ENCODE measurements around the gene TTC39A.
A peak's percentile ranks its signal among the peaks of the same experiment; 100 is the strongest.

Gene TTC39A

DNA sequence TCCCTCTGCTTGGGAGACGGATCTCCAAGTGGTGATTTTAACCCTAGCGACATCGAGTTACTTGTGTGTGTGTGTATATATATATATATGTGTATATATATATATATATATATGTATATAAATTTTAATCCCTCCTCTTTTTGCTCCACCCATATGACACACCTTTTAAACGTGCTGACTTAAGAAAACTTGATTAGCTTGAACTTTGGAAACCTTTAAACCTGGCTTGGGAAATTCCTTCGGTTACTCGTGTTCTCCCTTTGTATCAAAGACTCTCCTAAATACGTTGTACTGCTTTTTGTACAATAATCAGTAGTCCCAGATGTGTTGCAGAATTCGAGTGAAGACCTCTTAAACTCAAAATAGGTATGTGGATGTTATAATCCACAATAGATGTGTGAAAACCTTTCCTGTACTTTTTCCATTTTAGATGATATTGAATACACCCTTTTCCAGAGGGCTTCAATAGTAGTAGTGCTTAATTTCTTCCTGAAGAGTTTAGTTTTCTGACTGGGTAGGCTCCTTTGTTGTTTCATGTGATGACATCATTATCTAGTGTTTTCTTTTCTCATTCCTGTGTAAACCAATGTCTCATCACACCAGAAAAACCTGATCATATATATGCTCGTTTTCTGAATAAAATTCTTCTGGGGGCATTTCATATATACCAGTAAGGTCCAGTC is 92.9 kb downstream of the TTC39A start:
- TF ChIP-seq, protein P1, sequence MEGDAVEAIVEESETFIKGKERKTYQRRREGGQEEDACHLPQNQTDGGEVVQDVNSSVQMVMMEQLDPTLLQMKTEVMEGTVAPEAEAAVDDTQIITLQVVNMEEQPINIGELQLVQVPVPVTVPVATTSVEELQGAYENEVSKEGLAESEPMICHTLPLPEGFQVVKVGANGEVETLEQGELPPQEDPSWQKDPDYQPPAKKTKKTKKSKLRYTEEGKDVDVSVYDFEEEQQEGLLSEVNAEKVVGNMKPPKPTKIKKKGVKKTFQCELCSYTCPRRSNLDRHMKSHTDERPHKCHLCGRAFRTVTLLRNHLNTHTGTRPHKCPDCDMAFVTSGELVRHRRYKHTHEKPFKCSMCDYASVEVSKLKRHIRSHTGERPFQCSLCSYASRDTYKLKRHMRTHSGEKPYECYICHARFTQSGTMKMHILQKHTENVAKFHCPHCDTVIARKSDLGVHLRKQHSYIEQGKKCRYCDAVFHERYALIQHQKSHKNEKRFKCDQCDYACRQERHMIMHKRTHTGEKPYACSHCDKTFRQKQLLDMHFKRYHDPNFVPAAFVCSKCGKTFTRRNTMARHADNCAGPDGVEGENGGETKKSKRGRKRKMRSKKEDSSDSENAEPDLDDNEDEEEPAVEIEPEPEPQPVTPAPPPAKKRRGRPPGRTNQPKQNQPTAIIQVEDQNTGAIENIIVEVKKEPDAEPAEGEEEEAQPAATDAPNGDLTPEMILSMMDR (IDR thresholded peaks at IDR 0.05; ENCODE audit: insufficient read depth, low read length, missing control alignments), result no peak
- no peak for DNase-seq (ENCODE audit: low read depth, low spot score)
- CTCF ChIA-PET, result interaction anchor here (1.1 to 2.7 kb wide), 5 partner anchors 46 to 59 kb away, joined by 3 to 10 read pairs (median 7); no protein-coding TSS in a partner anchor
- POLR2A ChIA-PET, result interaction anchor here (0.6 kb wide), 1 partner anchor 76 kb away, joined by 3 read pairs; no protein-coding TSS in a partner anchor
- H3K4me3 ChIP-seq (ENCODE audit: low read depth, low read length), result peak overlapping the region; percentile 96

Measured in AG04449 (cell line).